HCT116 (cell line): Measurements from ENCODE around the gene KRT6C. TPM values are rescaled to one million over a fixed set of nuclear protein-coding genes. Genes with fewer than 3 reads are reported as not detected.
"Not testable (repeated sequence)": the region's sequence is repeated elsewhere in the genome, so short reads cannot be mapped to it uniquely, and the experiment has no call there.

ENCODE experiments used
- ATAC-seq: fragments of 200-7000 bp; cut with Tn5 transposase; 2 replicates; pipeline ENCODE4 v1.9.1; 2020; ENCODE audit warnings: mild to moderate bottlenecking, moderate library complexity
- BruUV-seq: library from RNA; stranded (reverse); fragments of 400-500 nt; replicated peaks from 2 replicates; lab custom pipeline; 2021; lab: Mats Ljungman, UMichigan
- CTCF ChIA-PET: fragments of 300-600 bp; sonication (Branson Sonifier 250); formaldehyde crosslinking; loops from one replicate; lab custom pipeline; 2021; ENCODE audit warnings: antibody characterized with exemption; lab: Charles Lee
- POLR2A ChIA-PET: fragments of 300-600, 350-600 bp; sonication (Branson Sonifier 250); formaldehyde crosslinking; loops from one replicate; lab custom pipeline; 2021; ENCODE audit warnings: antibody characterized with exemption; lab: Charles Lee
- RAD21 ChIA-PET, 2 experiments: fragments of 300-600 bp; sonication (Branson Sonifier 250); formaldehyde crosslinking; loops; one replicate each; lab custom pipeline; 2023; ENCODE audit warnings: low total read pairs in 2 of 2; ENCODE audit not compliant: uncharacterized antibody in 2 of 2, unreplicated experiment in 2 of 2, low non-redundant PET in 1 of 2; lab: Charles Lee
- DNase-seq: peaks from one replicate; pipeline ENCODE4 v3.0.0-alpha.2; 2010; ENCODE audit warnings: low read depth, low spot score
- H2AFZ ChIP-seq: fragments of 200-600 bp; shearing (Covaris generic), sonication (generic); 2 replicates; pipeline ENCODE4 v1.6.1; 2017; ENCODE audit warnings: low read depth, mixed run types, mixed read lengths, antibody characterized with exemption, low read length; ENCODE audit not compliant: poor library complexity, severe bottlenecking
- H3K27ac ChIP-seq: 2 replicates; pipeline ENCODE4 v1.5.1; 2012; ENCODE audit warnings: low read depth, low read length
- H3K27me3 ChIP-seq: fragments of 200-600 bp; sonication (generic); 2 replicates; pipeline ENCODE4 v1.6.1; 2016; ENCODE audit warnings: mixed run types, low read length, mixed read lengths; ENCODE audit not compliant: insufficient read depth
- H3K36me3 ChIP-seq, 2 experiments: fragments of 200-500 bp in 1 of 2; fragments of 200-600 bp in 1 of 2; sonication (Bioruptor generic) in 1 of 2; sonication (generic) in 1 of 2; 2 replicates each; pipeline versions ENCODE4 v1.5.1 to v1.6.1; 2014 to 2016; ENCODE audit warnings: low read length in 2 of 2, inconsistent platforms in 1 of 2, mixed read lengths in 1 of 2, mixed run types in 1 of 2; ENCODE audit not compliant: insufficient read depth in 2 of 2, control insufficient read depth in 1 of 2
- H3K4me1 ChIP-seq, 2 experiments: fragments of 200-600 bp in 1 of 2; sonication (generic) in 1 of 2; 2 replicates each; pipeline versions ENCODE4 v1.5.1 to v1.6.1; 2012 to 2017; ENCODE audit warnings: low read length in 2 of 2, inconsistent platforms in 1 of 2, mild to moderate bottlenecking in 1 of 2, mixed read lengths in 1 of 2, mixed run types in 1 of 2, moderate library complexity in 1 of 2; ENCODE audit not compliant: insufficient read depth in 2 of 2, control insufficient read depth in 1 of 2
- H3K4me2 ChIP-seq: fragments of 200-600 bp; sonication (generic); 2 replicates; pipeline ENCODE4 v1.6.1; 2017; ENCODE audit warnings: mixed run types, low read length, mixed read lengths
- H3K4me3 ChIP-seq, 2 experiments: fragments of 200-600 bp in 1 of 2; sonication (generic) in 1 of 2; replicated peaks in 1 of 2; 2 replicates each; pipeline ENCODE4 v1.5.1; 2011 to 2016; ENCODE audit warnings: low read length in 2 of 2, control low read depth in 1 of 2, low read depth in 1 of 2, mild to moderate bottlenecking in 1 of 2, mixed read lengths in 1 of 2, mixed run types in 1 of 2
- H3K79me2 ChIP-seq: fragments of 200-600 bp; sonication (generic); 2 replicates; pipeline ENCODE4 v1.6.1; 2017; ENCODE audit warnings: mild to moderate bottlenecking, mixed run types, low read length, moderate library complexity, mixed read lengths; ENCODE audit not compliant: insufficient read depth
- H3K9ac ChIP-seq: fragments of 200-600 bp; sonication (generic); 2 replicates; pipeline ENCODE4 v1.6.1; 2016; ENCODE audit warnings: low read length, mixed read lengths
- H3K9me2 ChIP-seq: fragments of 200-600 bp; sonication (generic), shearing (Covaris generic); 2 replicates; pipeline ENCODE4 v1.6.1; 2017; ENCODE audit warnings: mixed run types, mild to moderate bottlenecking, moderate library complexity; ENCODE audit not compliant: insufficient read depth
- H3K9me3 ChIP-seq, 2 experiments: fragments of 200-500 bp in 1 of 2; fragments of 200-600 bp in 1 of 2; sonication (Bioruptor generic) in 1 of 2; sonication (generic) in 1 of 2; 2 replicates each; pipeline ENCODE4 v1.6.1; 2014 to 2017; ENCODE audit warnings: low read length in 2 of 2, mixed read lengths in 2 of 2, inconsistent platforms in 1 of 2, low read depth in 1 of 2, mild to moderate bottlenecking in 1 of 2, mixed run types in 1 of 2, moderate library complexity in 1 of 2; ENCODE audit not compliant: control insufficient read depth in 1 of 2, insufficient read depth in 1 of 2
- H4K20me1 ChIP-seq: fragments of 200-600 bp; sonication (generic), shearing (Covaris generic); 2 replicates; pipeline ENCODE4 v1.6.1; 2017; ENCODE audit warnings: mixed run types, mild to moderate bottlenecking, moderate library complexity; ENCODE audit not compliant: insufficient read depth
- CBX3 ChIP-seq: IDR thresholded peaks from 2 replicates; pipeline ENCODE4 v1.6.1; 2012; ENCODE audit warnings: low read depth
- EGR1 ChIP-seq: IDR thresholded peaks from 2 replicates; pipeline ENCODE4 v1.6.1; 2012; ENCODE audit warnings: low read depth
- ELF1 ChIP-seq: IDR thresholded peaks from 2 replicates; pipeline ENCODE4 v1.6.1; 2012; ENCODE audit warnings: low read depth, borderline replicate concordance
- EZH2 ChIP-seq: fragments of 200-600 bp; sonication (generic); IDR thresholded peaks from 2 replicates; pipeline ENCODE4 v1.6.1; 2017; ENCODE audit warnings: antibody characterized with exemption, mixed run types
- POLR2A ChIP-seq: IDR thresholded peaks from 2 replicates; pipeline ENCODE4 v1.7.0; 2011; ENCODE audit warnings: borderline replicate concordance; ENCODE audit not compliant: insufficient read depth, insufficient read length; ENCODE audit errors: extremely low read depth
- POLR2AphosphoS5 ChIP-seq: IDR thresholded peaks from 2 replicates; pipeline ENCODE4 v1.6.1; 2011; ENCODE audit warnings: mild to moderate bottlenecking, low read depth, low read length, moderate library complexity
- RAD21 ChIP-seq: IDR thresholded peaks from 2 replicates; pipeline ENCODE4 v1.6.1; 2012; ENCODE audit warnings: low read depth, mild to moderate bottlenecking
- SIN3A ChIP-seq: IDR thresholded peaks from 2 replicates; pipeline ENCODE4 v1.6.1; 2012; ENCODE audit warnings: low read depth
- SP1 ChIP-seq: IDR thresholded peaks from 2 replicates; pipeline ENCODE4 v1.6.1; 2012; ENCODE audit warnings: low read depth
- SRF ChIP-seq: IDR thresholded peaks from 2 replicates; pipeline ENCODE4 v1.6.1; 2012; ENCODE audit warnings: low read depth
- YY1 ChIP-seq: IDR thresholded peaks from 2 replicates; pipeline ENCODE4 v1.6.1; 2011; ENCODE audit warnings: low read length, low read depth, moderate library complexity, mild to moderate bottlenecking; ENCODE audit not compliant: insufficient replicate concordance; ENCODE audit errors: extremely low read depth
- ZNF274 ChIP-seq: fragments of 200-500 bp; sonication (Bioruptor generic); IDR thresholded peaks from 2 replicates; pipeline ENCODE4 v1.6.1; 2014; ENCODE audit warnings: mild to moderate bottlenecking, low read depth, low read length, inconsistent platforms
- intact Hi-C: fragments of 100-400 bp; cut with micrococcal nuclease; formaldehyde crosslinking; loops from 2 replicates; pipeline ENCODE4 v1.10.0; 2022
- total RNA-seq: library from RNA; stranded (reverse); gene quantifications from one replicate; pipeline ENCODE4 v1.2.1, GENCODE V29; 2021; ENCODE audit not compliant: unreplicated experiment
- TF ChIP-seq, protein P1 (sequence below): IDR thresholded peaks from 2 replicates; pipeline ENCODE4 v1.6.1; 2012; ENCODE audit warnings: low read depth
- TF ChIP-seq, protein P2 (sequence below), 3 experiments: fragments of 200-600 bp in 1 of 3; sonication (generic) in 1 of 3; IDR thresholded peaks in 2 of 3; conservative IDR thresholded peaks in 1 of 3; 2 replicates each; pipeline ENCODE4 v1.5.1; 2012 to 2017; ENCODE audit warnings: low read depth in 2 of 3, low read length in 2 of 3, antibody characterized with exemption in 1 of 3, borderline replicate concordance in 1 of 3, control low read depth in 1 of 3, mild to moderate bottlenecking in 1 of 3, mixed read lengths in 1 of 3, mixed run types in 1 of 3, moderate library complexity in 1 of 3; ENCODE audit not compliant: insufficient read depth in 1 of 3

KRT6C gene
- total RNA-seq, 1 experiment from 2014 or later = not detected

DNA sequence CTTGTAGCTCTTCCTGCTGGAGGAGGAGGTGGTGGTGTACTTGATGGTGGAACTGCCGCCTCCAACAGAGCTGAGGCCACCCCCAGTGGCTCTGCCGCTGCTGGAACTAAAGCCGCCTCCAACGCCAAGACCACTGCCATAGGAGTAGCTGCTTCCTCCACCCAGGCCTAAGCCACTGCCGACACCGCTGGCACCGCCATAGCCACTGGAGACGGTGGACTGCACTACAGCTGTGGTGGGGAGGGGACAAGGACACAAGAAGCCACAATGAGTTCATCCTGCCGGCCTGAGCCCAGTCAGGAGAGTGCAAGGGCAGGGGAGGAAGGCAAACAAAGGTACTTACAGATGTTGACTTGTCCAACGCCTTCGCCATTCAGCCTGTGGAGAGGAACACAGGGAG lies 26.4 kb downstream of the KRT6C start:
- H3K9ac ChIP-seq, H4K20me1 ChIP-seq, H3K79me2 ChIP-seq, H3K4me2 ChIP-seq, H3K9me3 ChIP-seq, H3K36me3 ChIP-seq, CTCF ChIA-PET, H3K27me3 ChIP-seq, H3K27ac ChIP-seq, DNase-seq, RAD21 ChIA-PET, POLR2A ChIA-PET, ATAC-seq, H3K4me3 ChIP-seq, H3K9me2 ChIP-seq, BruUV-seq, intact Hi-C loops, H2AFZ ChIP-seq: not testable (repeated sequence)
- peaks cover 10 to 24% of the 10 kb centered on the region in 2 experiments for H3K4me1 ChIP-seq

DNA sequence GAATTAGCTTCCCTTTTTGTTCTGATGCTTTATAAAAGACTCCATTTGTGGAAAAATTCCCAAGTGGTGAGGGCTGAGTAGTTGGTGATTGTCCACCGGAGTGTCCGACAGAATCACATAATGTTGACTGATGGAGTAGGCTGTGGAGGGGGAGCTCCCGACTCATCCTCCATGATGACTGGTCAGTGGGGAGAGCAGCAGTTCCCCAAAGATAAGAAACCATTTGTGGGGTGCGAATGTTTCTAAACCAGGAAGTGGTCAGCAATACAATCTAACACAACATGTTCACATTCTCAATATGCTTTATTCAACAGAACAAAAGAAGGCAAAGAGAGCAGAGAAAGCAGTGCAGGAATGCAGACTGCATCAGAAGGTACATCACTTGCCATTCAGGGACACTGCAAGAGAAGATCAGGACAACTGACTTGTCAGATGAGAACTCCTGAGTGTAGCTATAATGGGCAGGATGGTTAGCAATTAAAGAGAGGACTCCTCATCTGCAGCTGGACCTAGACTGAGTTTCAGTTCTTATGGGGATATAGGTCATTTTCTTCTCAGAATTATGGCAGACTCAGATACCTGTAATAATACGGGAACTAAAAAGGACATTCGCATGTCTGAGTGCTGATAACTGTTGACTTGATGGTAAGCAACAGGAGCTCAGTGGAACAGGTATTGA lies 27.1 kb downstream of the KRT6C start:
- CTCF ChIA-PET = no interaction called here
- Histone ChIP-seq H3K36me3 (no peaks in the 10 kb centered on the region), H3K4me1 (peaks cover 16 to 31% of the 10 kb centered on the region in 2 experiments), H3K27ac (no peak overlapping the region), H3K4me2 (no peak overlapping the region), H3K9ac (no peak overlapping the region), H3K9me2 (no peaks in the 10 kb centered on the region), H3K4me3 (no peak overlapping the region), H2AFZ (no peak overlapping the region), H3K79me2 (no peaks in the 10 kb centered on the region), H4K20me1 (no peaks in the 10 kb centered on the region), H3K27me3 (no peaks in the 10 kb centered on the region), H3K9me3 (no peaks in the 10 kb centered on the region)
- RAD21 ChIA-PET = no interaction called here
- DNase-seq (no peak), ATAC-seq (no peak)
- no TSS peak for BruUV-seq
- TF ChIP-seq POLR2AphosphoS5 = no peak
- no peak for TF ChIP-seq YY1
- TF ChIP-seq CBX3 = no peak
- TF ChIP-seq SIN3A = no peak
- no peak for TF ChIP-seq ZNF274
- TF ChIP-seq, protein P1, sequence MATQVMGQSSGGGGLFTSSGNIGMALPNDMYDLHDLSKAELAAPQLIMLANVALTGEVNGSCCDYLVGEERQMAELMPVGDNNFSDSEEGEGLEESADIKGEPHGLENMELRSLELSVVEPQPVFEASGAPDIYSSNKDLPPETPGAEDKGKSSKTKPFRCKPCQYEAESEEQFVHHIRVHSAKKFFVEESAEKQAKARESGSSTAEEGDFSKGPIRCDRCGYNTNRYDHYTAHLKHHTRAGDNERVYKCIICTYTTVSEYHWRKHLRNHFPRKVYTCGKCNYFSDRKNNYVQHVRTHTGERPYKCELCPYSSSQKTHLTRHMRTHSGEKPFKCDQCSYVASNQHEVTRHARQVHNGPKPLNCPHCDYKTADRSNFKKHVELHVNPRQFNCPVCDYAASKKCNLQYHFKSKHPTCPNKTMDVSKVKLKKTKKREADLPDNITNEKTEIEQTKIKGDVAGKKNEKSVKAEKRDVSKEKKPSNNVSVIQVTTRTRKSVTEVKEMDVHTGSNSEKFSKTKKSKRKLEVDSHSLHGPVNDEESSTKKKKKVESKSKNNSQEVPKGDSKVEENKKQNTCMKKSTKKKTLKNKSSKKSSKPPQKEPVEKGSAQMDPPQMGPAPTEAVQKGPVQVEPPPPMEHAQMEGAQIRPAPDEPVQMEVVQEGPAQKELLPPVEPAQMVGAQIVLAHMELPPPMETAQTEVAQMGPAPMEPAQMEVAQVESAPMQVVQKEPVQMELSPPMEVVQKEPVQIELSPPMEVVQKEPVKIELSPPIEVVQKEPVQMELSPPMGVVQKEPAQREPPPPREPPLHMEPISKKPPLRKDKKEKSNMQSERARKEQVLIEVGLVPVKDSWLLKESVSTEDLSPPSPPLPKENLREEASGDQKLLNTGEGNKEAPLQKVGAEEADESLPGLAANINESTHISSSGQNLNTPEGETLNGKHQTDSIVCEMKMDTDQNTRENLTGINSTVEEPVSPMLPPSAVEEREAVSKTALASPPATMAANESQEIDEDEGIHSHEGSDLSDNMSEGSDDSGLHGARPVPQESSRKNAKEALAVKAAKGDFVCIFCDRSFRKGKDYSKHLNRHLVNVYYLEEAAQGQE = no peak
- no peak for TF ChIP-seq ELF1
- TF ChIP-seq SRF = no peak
- TF ChIP-seq SP1 = no peak
- TF ChIP-seq POLR2A = no peak
- no peak for TF ChIP-seq EGR1
- TF ChIP-seq RAD21 = no peak
- TF ChIP-seq, protein P2, sequence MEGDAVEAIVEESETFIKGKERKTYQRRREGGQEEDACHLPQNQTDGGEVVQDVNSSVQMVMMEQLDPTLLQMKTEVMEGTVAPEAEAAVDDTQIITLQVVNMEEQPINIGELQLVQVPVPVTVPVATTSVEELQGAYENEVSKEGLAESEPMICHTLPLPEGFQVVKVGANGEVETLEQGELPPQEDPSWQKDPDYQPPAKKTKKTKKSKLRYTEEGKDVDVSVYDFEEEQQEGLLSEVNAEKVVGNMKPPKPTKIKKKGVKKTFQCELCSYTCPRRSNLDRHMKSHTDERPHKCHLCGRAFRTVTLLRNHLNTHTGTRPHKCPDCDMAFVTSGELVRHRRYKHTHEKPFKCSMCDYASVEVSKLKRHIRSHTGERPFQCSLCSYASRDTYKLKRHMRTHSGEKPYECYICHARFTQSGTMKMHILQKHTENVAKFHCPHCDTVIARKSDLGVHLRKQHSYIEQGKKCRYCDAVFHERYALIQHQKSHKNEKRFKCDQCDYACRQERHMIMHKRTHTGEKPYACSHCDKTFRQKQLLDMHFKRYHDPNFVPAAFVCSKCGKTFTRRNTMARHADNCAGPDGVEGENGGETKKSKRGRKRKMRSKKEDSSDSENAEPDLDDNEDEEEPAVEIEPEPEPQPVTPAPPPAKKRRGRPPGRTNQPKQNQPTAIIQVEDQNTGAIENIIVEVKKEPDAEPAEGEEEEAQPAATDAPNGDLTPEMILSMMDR (IDR thresholded peaks at IDR 0.05 in 2 of 3, conservative IDR thresholded peaks at IDR 0.05 in 1 of 3; ENCODE audit: borderline replicate concordance in 1 of 3, insufficient read depth in 1 of 3, low read depth in 2 of 3, low read length in 2 of 3) = no peak
- TF ChIP-seq EZH2 = no peak
- POLR2A ChIA-PET = no interaction called here
- intact Hi-C loops = no loop called here
